ENCODE measurements around the gene PLXND1.

GRCh38 chr3:129563332-129563731, 43.1 kb downstream of the PLXND1 start:
- no peak for TF ChIP-seq CTCF (IDR thresholded peaks at IDR 0.05; ENCODE audit: borderline replicate concordance, extremely low read depth, low read length, poor library complexity, severe bottlenecking)
- TF ChIP-seq EZH2 (IDR thresholded peaks at IDR 0.05; ENCODE audit: borderline replicate concordance, low read depth, low read length, severe bottlenecking) = no peak
